ENCODE results near the gene USP9X.
"Not testable (repeated sequence)": the region's sequence is repeated elsewhere in the genome, so short reads cannot be mapped to it uniquely, and the experiment has no call there.

USP9X gene

DNA sequence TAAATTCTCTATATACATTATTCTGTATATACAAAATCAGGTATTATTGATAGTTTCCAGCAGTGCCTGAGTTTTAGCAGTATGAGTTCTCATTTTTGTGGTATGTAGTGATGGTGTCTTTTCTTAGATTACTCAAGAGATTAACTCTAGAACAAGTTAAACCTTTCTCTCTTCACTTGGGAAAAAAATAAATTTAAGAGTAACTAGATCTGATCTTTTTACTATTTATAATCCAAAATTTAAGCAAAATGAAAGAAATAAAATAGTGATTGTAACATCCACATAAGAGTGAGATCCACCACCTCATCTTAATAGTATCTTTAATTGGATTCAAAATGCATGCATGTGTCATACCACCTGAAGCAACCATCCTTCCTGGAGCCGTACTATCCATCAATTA is 124.6 kb downstream of the USP9X start:
- DNase-seq, result no peak

DNA sequence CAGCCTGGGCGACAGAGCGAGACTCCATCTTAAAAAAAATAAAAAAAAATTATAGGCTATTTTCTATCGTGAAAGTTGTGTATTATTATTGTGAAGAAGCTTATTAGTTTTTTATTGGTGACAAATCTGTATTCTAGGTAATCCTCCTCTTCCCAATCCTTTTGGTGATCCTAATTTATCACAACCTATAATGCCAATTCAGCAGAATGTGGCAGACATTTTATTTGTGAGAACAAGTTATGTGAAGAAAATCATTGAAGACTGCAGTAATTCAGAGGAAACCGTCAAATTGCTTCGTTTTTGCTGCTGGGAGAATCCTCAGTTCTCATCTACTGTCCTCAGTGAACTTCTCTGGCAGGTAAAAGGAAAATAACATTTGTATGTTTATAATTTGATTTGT is 139.4 kb downstream of the USP9X start:
- no peak for DNase-seq

- DNase-seq, result no peak
Measured at GRCh38 chrX:41233988-41234387, 148.7 kb downstream of the USP9X start.

GRCh38 chrX:41234471-41234870 is 149.2 kb downstream of the USP9X start:
- not testable (repeated sequence) for DNase-seq

DNA sequence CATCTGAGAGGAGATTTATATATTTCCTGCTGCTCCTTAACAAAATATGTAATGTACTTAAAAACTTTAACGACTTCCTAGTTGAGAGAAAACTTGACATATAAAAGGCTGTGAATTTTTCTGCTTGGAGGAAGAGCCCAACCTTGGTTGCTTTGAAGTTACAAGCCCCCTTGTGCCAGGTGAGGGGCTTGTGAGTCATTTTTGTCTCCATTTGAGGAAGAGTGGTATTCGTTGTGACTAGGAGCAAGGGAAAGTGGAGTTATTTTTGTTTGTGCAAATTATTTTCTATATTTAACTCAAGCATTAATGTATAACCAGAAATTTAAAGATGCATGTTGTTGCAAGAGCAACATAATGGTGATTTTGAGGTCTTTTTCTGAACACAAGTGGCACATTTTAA is 149.7 kb downstream of the USP9X start:
- no peak for DNase-seq

DNA sequence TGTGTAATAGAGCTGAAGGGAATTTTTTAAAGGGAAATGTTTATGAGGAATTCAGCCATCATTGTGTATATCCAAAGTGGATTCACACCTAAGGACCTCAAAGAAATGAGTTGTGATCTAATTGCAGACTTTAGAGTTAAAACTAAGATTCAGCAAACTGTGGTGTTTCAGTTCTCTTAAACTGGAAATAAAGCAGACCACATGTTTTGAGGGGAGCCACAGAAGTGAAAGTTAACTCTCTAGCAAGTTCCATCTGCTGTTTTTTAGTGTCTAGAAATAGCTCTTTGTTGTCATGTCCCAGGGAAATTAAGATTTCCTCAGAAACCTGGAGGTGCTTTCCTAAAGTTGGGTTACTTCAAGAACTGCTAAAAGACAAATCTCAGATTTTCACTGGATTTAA is 151.4 kb downstream of the USP9X start:
- DNase-seq, result no peak

- no peak for DNase-seq
Measured at GRCh38 chrX:41240509-41240908, 155.3 kb downstream of the USP9X start.

DNA sequence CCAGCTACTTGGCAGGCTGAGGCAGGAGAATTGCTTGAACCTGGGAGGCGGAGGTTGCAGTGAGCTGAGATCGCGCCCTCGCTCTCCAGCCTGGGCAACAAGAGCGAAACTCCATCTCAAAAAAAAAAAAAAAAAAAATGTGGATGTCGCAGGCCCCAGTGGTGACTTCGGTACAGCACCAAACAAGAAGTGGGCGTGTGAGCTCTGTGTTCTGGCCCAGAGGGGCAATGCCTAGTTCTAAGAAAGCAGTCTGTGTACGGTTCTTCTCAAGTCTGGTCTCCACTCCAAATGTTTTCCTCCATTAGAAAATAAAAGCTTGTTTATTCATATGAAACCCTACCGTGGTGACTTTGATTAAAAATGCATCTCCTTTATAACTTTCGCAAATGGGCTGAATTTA is 156.7 kb downstream of the USP9X start:
- no peak for DNase-seq

DNA sequence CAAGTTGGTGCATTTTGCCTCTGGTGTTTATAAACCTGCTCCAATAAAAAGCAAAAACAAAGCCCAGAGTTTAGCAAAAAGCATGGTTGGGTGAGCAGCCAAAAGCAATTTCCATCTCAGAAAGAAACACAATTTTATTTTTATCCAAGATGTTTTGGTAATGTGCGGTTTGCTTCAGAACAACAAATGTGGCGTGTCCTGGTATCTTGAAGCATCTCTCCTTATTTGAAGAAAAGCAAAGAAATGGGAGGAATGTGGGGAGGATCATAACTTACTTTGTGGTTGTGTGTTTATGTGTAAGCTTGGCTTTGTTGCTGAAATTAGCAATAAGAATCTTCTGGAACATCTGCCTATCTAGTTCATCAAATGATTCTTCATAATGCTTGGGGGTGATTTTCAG is 160.4 kb downstream of the USP9X start:
- no peak for DNase-seq

DNA sequence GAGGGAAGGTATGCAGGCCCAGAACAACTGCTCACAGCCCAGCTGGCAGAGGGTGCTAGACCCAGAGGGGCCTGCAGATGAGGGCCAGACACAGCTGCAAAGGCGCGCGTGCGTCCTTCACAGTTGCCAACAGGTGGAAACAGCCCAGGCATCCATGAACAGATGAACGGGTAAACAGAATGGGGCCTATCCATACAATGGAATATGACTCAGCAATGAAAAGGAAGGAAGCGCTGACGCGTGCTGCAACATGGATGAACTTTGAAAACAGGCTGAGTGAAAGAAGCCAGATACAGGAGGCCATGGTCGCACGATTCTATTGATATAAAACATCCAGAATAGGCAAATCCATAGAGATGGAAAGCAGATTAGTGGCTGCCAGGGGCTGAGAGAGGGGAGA is 165.6 kb downstream of the USP9X start:
- no peak for DNase-seq

GRCh38 chrX:41257801-41258200 is 172.6 kb downstream of the USP9X start:
- DNase-seq, result no peak

GRCh38 chrX:41258226-41258625 is 173.0 kb downstream of the USP9X start:
- no peak for DNase-seq

GRCh38 chrX:41258871-41259270 is 173.6 kb downstream of the USP9X start:
- DNase-seq, result no peak

- DNase-seq, result no peak
Measured at GRCh38 chrX:41259516-41259915, 174.3 kb downstream of the USP9X start.

DNA sequence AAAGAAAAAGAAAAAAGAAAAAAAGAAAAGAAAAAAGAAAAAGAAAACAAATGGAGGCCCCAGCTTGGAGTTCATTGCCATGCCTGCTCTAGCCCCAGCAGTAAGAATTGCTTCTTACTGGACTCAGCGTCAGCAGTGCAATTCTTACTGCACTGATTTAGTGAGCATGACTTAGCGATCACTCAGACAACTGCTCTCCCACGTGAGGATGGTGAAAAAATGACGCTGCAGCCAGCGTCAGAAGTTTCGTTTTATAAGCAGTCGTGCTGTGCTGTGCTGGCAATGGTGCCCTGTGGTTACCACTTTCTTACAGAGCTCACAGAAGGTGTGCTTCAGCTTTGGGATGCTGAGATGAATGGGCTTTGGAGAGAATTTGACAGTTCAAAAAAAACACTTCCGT is 180.4 kb downstream of the USP9X start:
- DNase-seq, result no peak

- no peak for DNase-seq
Measured at GRCh38 chrX:41273638-41274037, 188.4 kb downstream of the USP9X start.

DNA sequence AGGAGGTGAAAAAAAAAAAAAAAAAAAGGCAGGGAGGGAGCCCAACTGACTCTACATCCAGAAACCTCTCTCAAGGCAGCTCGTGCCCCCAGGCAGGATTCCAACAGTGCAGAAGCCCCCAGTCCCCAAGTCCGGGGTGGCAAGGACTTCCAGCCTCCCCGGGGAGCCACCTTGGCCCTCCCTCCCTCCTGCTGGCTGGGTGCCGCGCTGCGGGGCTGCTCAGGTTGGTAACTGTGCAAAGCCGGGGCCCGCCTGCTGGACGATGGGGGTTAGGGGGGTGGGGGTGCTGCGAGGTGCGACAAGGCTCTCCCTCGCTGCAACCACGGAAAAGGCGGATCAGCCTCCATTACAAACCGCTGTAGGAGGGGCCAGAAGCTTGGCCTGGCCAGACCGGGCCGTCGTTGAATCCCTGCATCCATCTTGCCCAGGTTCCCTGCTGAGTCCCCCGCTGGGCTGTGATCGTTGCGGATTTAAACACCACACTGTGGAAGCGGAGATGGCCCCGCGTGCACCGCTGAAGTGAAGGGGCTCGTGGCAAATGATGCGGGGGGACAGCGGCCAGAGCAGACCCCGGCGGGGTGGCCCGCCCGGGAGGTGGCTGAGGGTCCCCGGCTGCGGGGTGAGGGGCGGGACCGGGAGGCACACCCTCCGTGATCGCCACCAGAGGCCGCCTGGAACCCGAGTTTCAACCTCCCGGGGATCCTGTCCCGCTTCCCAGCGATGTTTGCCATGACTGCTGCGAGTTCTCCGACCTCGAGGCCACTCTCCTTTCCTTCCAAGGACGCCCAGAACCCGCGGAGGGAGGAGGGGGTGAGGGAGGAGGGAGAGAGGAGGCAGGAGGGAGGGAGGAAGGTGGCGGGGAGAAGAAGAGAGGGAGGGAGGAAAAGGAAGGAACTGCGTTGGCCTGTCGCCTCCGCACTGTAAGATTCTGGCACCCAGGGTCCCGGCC is 190.7 kb downstream of the USP9X start:
- peak; percentile 80 for DNase-seq

DNA sequence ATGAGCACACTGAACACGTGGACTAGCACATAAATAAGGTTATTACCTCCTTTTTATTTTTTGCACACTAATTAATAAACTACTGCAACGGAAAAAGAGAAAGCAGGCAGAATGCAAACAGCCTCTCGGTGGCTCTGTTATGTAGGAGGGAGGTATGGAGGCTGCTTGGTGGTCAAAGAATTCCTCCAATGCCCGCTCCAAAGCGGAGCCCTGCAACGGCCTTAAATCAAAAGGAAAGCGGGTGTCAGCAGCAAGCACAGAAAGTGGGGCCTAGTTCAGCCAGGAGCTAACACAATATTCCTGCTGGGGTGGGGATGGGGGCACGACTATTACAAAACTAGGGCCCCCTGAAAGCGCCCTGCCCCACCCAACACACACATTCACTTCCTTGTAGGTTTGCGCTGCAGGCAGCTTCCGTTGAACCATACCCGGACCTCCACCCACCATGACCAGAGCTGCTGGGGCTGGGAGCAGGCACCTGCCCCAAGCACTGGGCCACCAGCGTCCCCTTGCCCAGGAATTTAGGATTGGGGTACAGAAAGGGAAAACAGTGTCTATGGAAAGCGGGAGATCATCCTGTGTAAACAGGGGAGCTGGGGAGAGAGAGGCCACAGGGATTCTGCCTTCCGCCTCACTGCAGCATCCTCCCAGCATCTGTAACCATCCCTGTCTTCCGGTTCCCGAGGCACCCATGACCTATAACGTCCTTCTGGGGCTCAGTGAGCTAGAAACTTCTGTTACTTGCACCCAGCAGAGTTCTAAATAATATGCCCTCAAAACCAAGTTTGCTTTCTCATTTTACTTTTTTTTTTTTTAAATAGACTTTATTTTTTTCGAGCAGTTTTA is 191.6 kb downstream of the USP9X start:
- no peak for DNase-seq

GRCh38 chrX:41282307-41282706 is 197.1 kb downstream of the USP9X start:
- not testable (repeated sequence) for DNase-seq

DNA sequence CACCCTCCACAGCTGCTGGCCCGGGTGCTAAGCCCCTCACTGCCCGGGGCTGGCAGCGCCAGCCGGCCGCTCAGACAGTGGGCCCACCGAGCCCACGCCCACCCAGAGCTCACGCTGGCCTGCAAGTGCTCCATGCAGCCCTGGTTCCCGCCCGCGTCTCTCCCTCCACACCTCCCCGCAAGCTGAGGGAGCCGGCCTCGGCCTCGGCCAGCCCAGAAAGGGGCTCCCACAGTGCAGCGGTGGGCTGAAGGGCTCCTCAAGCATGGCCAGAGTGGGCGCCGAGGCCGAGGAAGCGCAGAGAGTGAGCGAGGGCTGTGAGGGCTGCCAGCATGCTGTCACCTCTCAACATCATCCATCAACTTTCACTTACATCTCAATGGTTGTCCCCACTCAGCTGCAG is 200.7 kb downstream of the USP9X start:
- DNase-seq, result not testable (repeated sequence)

All from left hindlimb (tissue), 1 donor.